ENCODE data around the gene DNER.

DNA sequence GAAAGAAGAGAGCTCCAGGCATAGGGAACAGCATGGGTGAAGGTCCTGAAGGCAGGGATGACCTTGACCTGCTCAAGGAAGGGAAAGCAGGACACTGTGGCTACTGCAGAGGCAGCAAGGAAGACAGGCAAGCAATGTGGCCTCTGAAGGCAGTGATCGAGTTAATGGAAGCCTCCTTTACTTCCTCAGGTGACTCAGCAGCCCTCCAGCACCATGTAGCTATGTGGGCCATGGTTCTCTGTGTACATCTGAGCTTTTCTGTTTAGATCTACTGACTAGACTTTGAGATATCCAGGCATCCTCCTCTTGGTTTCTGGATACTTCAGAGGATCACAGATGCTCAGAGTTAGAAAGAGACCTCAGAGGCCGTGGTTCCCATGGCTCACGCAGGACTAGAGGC lies 336.0 kb downstream of the DNER start:
- TF ChIP-seq EZH2 (IDR thresholded peaks at IDR 0.05; ENCODE audit: insufficient read depth, poor library complexity, severe bottlenecking) (no peak), EZH2phosphoT487 (IDR thresholded peaks at IDR 0.05; ENCODE audit: insufficient read depth, low read depth) (no peak)

Data from GM23248 (cell line).